ENCODE measurements around the gene PES1. TPM values are rescaled to one million over a fixed set of nuclear protein-coding genes. Genes with fewer than 3 reads are reported as not detected.
"Not testable (repeated sequence)": the region's sequence is repeated elsewhere in the genome, so short reads cannot be mapped to it uniquely, and the experiment has no call there.

Gene PES1
- total RNA-seq, 1 donor from 2014 or later: 108 TPM

DNA sequence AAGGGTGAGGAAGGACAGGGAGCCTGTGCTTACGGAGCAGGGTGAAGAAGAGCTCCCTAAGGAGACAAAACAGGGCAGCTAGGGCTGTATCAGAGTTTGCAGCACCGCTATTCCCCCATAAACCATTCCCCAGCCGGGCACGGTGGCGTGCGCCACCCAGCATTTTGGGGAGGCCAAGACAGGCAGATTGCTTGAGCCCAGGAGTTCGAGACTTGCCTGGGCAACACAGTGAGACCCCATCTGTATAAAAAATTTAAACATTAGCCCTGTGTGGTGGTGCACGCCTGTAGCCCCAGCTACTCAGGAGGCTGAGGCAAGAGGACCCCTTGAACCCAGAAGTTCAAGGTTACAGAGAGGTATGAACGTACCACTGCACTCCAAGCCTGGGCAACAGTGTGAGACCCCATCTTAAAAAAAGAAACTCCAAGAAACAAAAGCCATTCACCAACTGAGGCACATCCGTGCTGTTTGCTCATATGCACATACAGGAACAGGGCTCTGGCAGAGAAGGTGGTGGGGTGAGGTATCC is 22.0 kb downstream of the PES1 start:
- FAIRE-seq (no peak), DNase-seq (ENCODE audit: low read depth) (no peak)
- Histone ChIP-seq H3K36me3 (ENCODE audit: control insufficient read depth, insufficient read depth, low read length) (no peaks in the 10 kb centered on the region), H3K27me3 (ENCODE audit: control insufficient read depth, insufficient read depth, low read length) (no peaks in the 10 kb centered on the region), H3K4me3 (ENCODE audit: low read depth, low read length) (no peak overlapping the region)
- TF ChIP-seq CTCF (IDR thresholded peaks at IDR 0.05; ENCODE audit: insufficient read depth, low read length, severe bottlenecking): no peak

DNA sequence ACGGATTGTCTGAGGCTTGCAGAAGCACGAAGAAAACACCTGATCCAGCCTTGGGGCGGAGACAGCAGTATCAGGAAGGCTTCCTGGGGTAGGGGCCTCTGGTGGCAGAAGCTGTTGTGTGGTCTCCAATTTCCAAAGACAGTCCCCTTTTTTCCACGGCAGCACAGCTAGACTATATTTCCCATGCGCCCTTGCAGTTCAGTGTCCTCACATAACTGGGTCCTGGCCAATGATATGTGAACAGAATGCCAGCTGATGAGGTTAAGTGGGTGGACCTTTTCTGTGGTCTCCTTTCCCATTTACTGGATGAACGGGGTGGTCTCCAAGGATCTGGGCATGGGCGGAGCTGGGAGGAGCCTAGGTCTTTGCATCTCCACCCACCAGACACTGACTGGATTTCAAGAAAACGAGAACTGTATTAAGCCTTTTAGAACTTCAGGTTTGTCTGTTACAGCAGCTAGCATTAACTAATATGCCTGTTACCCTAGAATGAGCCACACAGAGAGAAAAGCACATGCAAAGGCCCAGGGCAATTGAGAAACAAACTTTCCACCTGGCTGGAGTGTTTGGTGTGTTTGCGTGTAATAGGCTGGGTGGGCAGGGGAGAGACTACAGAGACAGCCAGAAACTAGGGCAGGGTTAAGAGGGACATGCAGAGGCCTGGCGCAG is 23.4 kb downstream of the PES1 start:
- no peak overlapping the region for H3K4me3 ChIP-seq (ENCODE audit: low read depth, low read length)
- H3K36me3 ChIP-seq (ENCODE audit: control insufficient read depth, insufficient read depth, low read length): no peaks in the 10 kb centered on the region
- H3K27me3 ChIP-seq (ENCODE audit: control insufficient read depth, insufficient read depth, low read length): no peaks in the 10 kb centered on the region
- DNase-seq (ENCODE audit: low read depth) (no peak), FAIRE-seq (no peak)
- TF ChIP-seq CTCF (IDR thresholded peaks at IDR 0.05; ENCODE audit: insufficient read depth, low read length, severe bottlenecking): no peak

DNA sequence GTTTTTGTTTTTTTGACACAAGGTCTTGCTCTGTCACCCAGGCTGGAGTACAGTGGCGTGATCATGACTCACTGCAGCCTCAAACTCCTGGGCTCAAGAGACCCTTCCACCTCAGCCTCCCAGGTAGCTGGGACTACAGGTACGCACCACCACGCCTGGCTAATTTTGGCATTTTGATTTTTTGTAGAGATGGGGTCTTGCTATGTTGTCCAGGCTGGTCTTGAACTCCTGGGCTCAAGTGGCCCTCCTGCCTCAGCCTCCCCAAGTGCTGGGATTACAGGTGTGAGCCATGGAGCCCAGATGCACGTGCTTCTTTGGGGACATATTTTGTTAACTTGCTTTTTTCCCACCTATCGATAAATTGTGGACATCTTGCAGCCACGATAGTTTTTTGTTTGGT is 24.4 kb downstream of the PES1 start:
- FAIRE-seq: not testable (repeated sequence)

GRCh38 chr22:30566125-30566524 is 25.6 kb downstream of the PES1 start:
- Histone ChIP-seq H3K4me3 (ENCODE audit: low read depth, low read length) (no peak overlapping the region), H3K27me3 (ENCODE audit: control insufficient read depth, insufficient read depth, low read length) (no peaks in the 10 kb centered on the region), H3K36me3 (ENCODE audit: control insufficient read depth, insufficient read depth, low read length) (no peaks in the 10 kb centered on the region)
- TF ChIP-seq CTCF (IDR thresholded peaks at IDR 0.05; ENCODE audit: insufficient read depth, low read length, severe bottlenecking): no peak
- FAIRE-seq (peak; percentile 13), DNase-seq (ENCODE audit: low read depth) (no peak)

More for the DNA sequence above, 24.4 kb downstream of the PES1 start:
- not testable (repeated sequence) for H3K4me3 ChIP-seq (ENCODE audit: low read depth, low read length); H3K27me3 ChIP-seq (ENCODE audit: control insufficient read depth, insufficient read depth, low read length); DNase-seq (ENCODE audit: low read depth); H3K36me3 ChIP-seq (ENCODE audit: control insufficient read depth, insufficient read depth, low read length)

- no peaks in the 10 kb centered on the region for H3K36me3 ChIP-seq (ENCODE audit: control insufficient read depth, insufficient read depth, low read length)
- no peak overlapping the region for H3K4me3 ChIP-seq (ENCODE audit: low read depth, low read length)
- TF ChIP-seq CTCF (IDR thresholded peaks at IDR 0.05; ENCODE audit: insufficient read depth, low read length, severe bottlenecking): no peak
- DNase-seq (ENCODE audit: low read depth) (no peak), FAIRE-seq (peak; percentile 7)
- H3K27me3 ChIP-seq (ENCODE audit: control insufficient read depth, insufficient read depth, low read length): no peaks in the 10 kb centered on the region
Observed at GRCh38 chr22:30565341-30565740, 26.4 kb downstream of the PES1 start.

DNA sequence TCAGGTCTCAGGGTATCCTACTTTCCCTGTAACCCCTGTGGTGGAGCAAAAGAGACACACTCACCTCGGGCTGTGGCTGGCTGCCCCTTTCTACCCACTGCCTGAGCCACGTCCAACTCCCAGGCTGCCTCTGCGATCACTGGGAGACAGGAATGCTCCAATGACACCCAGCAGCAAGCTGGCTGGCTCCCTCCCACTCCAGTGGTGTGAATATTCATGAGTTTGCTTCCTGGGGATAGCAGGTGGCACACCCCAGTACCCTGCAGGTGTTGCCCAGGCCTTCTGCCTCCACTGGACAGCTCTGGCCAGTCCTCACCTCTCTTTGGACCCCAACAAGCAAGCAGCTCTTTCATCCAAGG is 27.0 kb downstream of the PES1 start:
- no peak for TF ChIP-seq CTCF (IDR thresholded peaks at IDR 0.05; ENCODE audit: insufficient read depth, low read length, severe bottlenecking)
- no peak overlapping the region for H3K4me3 ChIP-seq (ENCODE audit: low read depth, low read length)
- H3K27me3 ChIP-seq (ENCODE audit: control insufficient read depth, insufficient read depth, low read length): no peaks in the 10 kb centered on the region
- DNase-seq (ENCODE audit: low read depth): no peak
- no peak for FAIRE-seq
- no peaks in the 10 kb centered on the region for H3K36me3 ChIP-seq (ENCODE audit: control insufficient read depth, insufficient read depth, low read length)
